Measurements from ENCODE around the gene SOX13. TPM values are rescaled to one million over a fixed set of nuclear protein-coding genes. Genes with fewer than 3 reads are reported as not detected.
A peak's percentile ranks its signal among the peaks of the same experiment; 100 is the strongest.

The SOX13 gene
- total RNA-seq, 2 experiments from 2014 or later: 0.10 to 0.17 TPM

GRCh38 chr1:204147406-204148383 is 74.8 kb downstream of the SOX13 start:
- intact Hi-C loops (cut with micrococcal nuclease): no loop called here
- CTCF ChIA-PET: interaction anchor here (0.5 to 0.6 kb wide), 2 partner anchors 17 to 18 kb away, joined by 3 read pairs; no protein-coding TSS in a partner anchor
- Mint-ChIP-seq H3K4me3 (no peak overlapping the region), H3K9me3 (no peaks in the 10 kb centered on the region), H3K27ac (peak overlapping the region; percentile 28), H3K27me3 (ENCODE audit: low read depth) (no peaks in the 10 kb centered on the region), H3K4me1 (ENCODE audit: low read depth) (no peaks in the 10 kb centered on the region), H3K36me3 (ENCODE audit: low read depth) (no peaks in the 10 kb centered on the region)
- no peak for DNase-seq

GRCh38 chr1:204149107-204149506 is 76.2 kb downstream of the SOX13 start:
- H3K4me1 Mint-ChIP-seq (ENCODE audit: low read depth): no peaks in the 10 kb centered on the region

GRCh38 chr1:204149635-204150565 is 77.0 kb downstream of the SOX13 start:
- Mint-ChIP-seq H3K36me3 (ENCODE audit: low read depth) (no peaks in the 10 kb centered on the region), H3K4me3 (peak overlapping the region; percentile 13), H3K4me1 (ENCODE audit: low read depth) (no peaks in the 10 kb centered on the region), H3K9me3 (no peaks in the 10 kb centered on the region), H3K27ac (no peak overlapping the region), H3K27me3 (ENCODE audit: low read depth) (no peaks in the 10 kb centered on the region)
- intact Hi-C loops (cut with micrococcal nuclease): no loop called here
- DNase-seq: no peak
- CTCF ChIA-PET: interaction anchor here (1.0 to 1.2 kb wide), 3 partner anchors 9 to 248 kb away, joined by 3 read pairs; no protein-coding TSS in a partner anchor

More at GRCh38 chr1:204149107-204149506, 76.2 kb downstream of the SOX13 start:
- no peak for DNase-seq
- Mint-ChIP-seq H3K27ac (no peak overlapping the region), H3K9me3 (no peaks in the 10 kb centered on the region), H3K36me3 (ENCODE audit: low read depth) (no peaks in the 10 kb centered on the region), H3K4me3 (no peak overlapping the region), H3K27me3 (ENCODE audit: low read depth) (no peaks in the 10 kb centered on the region)
- intact Hi-C loops (cut with micrococcal nuclease): no loop called here
- CTCF ChIA-PET: interaction anchor here (1.2 kb wide), 1 partner anchor 249 kb away, joined by 3 read pairs; no protein-coding TSS in a partner anchor

GRCh38 chr1:204150702-204151551 is 78.0 kb downstream of the SOX13 start:
- no peak for DNase-seq
- Mint-ChIP-seq H3K9me3 (no peaks in the 10 kb centered on the region), H3K36me3 (ENCODE audit: low read depth) (no peaks in the 10 kb centered on the region), H3K27ac (no peak overlapping the region), H3K27me3 (ENCODE audit: low read depth) (no peaks in the 10 kb centered on the region), H3K4me3 (peak overlapping the region; percentile 58), H3K4me1 (ENCODE audit: low read depth) (no peaks in the 10 kb centered on the region)
- CTCF ChIA-PET: interaction anchor here (0.9 to 1.8 kb wide), 5 partner anchors 10 to 248 kb away, joined by 3 to 7 read pairs (median 3); no protein-coding TSS in a partner anchor
- intact Hi-C loops (cut with micrococcal nuclease): no loop called here

- DNase-seq: peak; percentile 32
- Mint-ChIP-seq H3K27ac (no peak within 1 kb of the TSS), H3K9me3 (no peaks in the 10 kb centered on the region), H3K36me3 (ENCODE audit: low read depth) (no peaks in the 10 kb centered on the region), H3K4me1 (ENCODE audit: low read depth) (no peaks in the 10 kb centered on the region), H3K4me3 (peak within 1 kb of the TSS; percentile 66), H3K27me3 (ENCODE audit: low read depth) (no peaks in the 10 kb centered on the region)
- intact Hi-C loops (cut with micrococcal nuclease): no loop called here
- CTCF ChIA-PET: interaction anchor here (0.9 to 1.8 kb wide), 5 partner anchors 11 to 247 kb away, joined by 3 to 7 read pairs (median 3); no protein-coding TSS in a partner anchor
Observed at GRCh38 chr1:204151552-204152309, 78.8 kb downstream of the SOX13 start, which contains the start of gene ETNK2. Gene ETNK2, minus strand, starts transcription at chr1:204152044. Its CDS starts 192 bp downstream, at chr1:204151852.

- Mint-ChIP-seq H3K9me3 (no peaks in the 10 kb centered on the region), H3K36me3 (ENCODE audit: low read depth) (no peaks in the 10 kb centered on the region), H3K4me3 (peak overlapping the region; percentile 66), H3K4me1 (ENCODE audit: low read depth) (no peaks in the 10 kb centered on the region), H3K27ac (no peak overlapping the region), H3K27me3 (ENCODE audit: low read depth) (no peaks in the 10 kb centered on the region)
- intact Hi-C loops (cut with micrococcal nuclease): no loop called here
- CTCF ChIA-PET: interaction anchor here (1.0 to 1.8 kb wide), 4 partner anchors 10 to 246 kb away, joined by 3 to 7 read pairs (median 5); no protein-coding TSS in a partner anchor
- DNase-seq: no peak
Observed at GRCh38 chr1:204152310-204153044, 79.6 kb downstream of the SOX13 start.

GRCh38 chr1:204153667-204154066 is 80.8 kb downstream of the SOX13 start:
- Mint-ChIP-seq H3K4me3 (no peak overlapping the region), H3K27ac (no peak overlapping the region), H3K27me3 (ENCODE audit: low read depth) (no peaks in the 10 kb centered on the region), H3K9me3 (no peaks in the 10 kb centered on the region), H3K4me1 (ENCODE audit: low read depth) (no peaks in the 10 kb centered on the region), H3K36me3 (ENCODE audit: low read depth) (no peaks in the 10 kb centered on the region)
- intact Hi-C loops (cut with micrococcal nuclease): no loop called here
- no peak for DNase-seq
- CTCF ChIA-PET: interaction anchor here (1.8 to 2.7 kb wide), 2 partner anchors 9 to 24 kb away, joined by 5 to 9 read pairs; no protein-coding TSS in a partner anchor

GRCh38 chr1:204154568-204155255 is 81.8 kb downstream of the SOX13 start:
- CTCF ChIA-PET: interaction anchor here (1.2 to 2.7 kb wide), 3 partner anchors 8 to 52 kb away, joined by 5 to 9 read pairs (median 5); no protein-coding TSS in a partner anchor
- H3K27me3 Mint-ChIP-seq (ENCODE audit: low read depth): no peaks in the 10 kb centered on the region
- H3K4me3 Mint-ChIP-seq: no peak overlapping the region
- H3K4me1 Mint-ChIP-seq (ENCODE audit: low read depth): no peaks in the 10 kb centered on the region
- no peaks in the 10 kb centered on the region for H3K36me3 Mint-ChIP-seq (ENCODE audit: low read depth)
- no peak overlapping the region for H3K27ac Mint-ChIP-seq
- H3K9me3 Mint-ChIP-seq: no peaks in the 10 kb centered on the region
- no peak for DNase-seq
- intact Hi-C loops (cut with micrococcal nuclease): no loop called here

- Mint-ChIP-seq H3K27me3 (ENCODE audit: low read depth) (no peaks in the 10 kb centered on the region), H3K4me3 (no peak overlapping the region), H3K36me3 (ENCODE audit: low read depth) (no peaks in the 10 kb centered on the region), H3K27ac (no peak overlapping the region), H3K9me3 (no peaks in the 10 kb centered on the region), H3K4me1 (ENCODE audit: low read depth) (no peaks in the 10 kb centered on the region)
- intact Hi-C loops (cut with micrococcal nuclease): no loop called here
- DNase-seq: no peak
- CTCF ChIA-PET: interaction anchor here (0.9 to 2.7 kb wide), 2 partner anchors 9 to 26 kb away, joined by 6 to 9 read pairs; no protein-coding TSS in a partner anchor
Observed at GRCh38 chr1:204155881-204156280, 83.0 kb downstream of the SOX13 start.

- intact Hi-C loops (cut with micrococcal nuclease): no loop called here
- H3K9me3 Mint-ChIP-seq: no peaks in the 10 kb centered on the region
- no peak for DNase-seq
- no peak overlapping the region for H3K27ac Mint-ChIP-seq
- H3K36me3 Mint-ChIP-seq (ENCODE audit: low read depth): no peaks in the 10 kb centered on the region
- no peaks in the 10 kb centered on the region for H3K4me1 Mint-ChIP-seq (ENCODE audit: low read depth)
- H3K4me3 Mint-ChIP-seq: no peak overlapping the region
- peaks cover 1% of the 10 kb centered on the region for H3K27me3 Mint-ChIP-seq (ENCODE audit: low read depth)
- CTCF ChIA-PET: interaction anchor here (1.3 to 1.4 kb wide), 2 partner anchors 49 to 52 kb away, joined by 3 read pairs; no protein-coding TSS in a partner anchor
Observed at GRCh38 chr1:204157962-204158361, 85.0 kb downstream of the SOX13 start.

Data from activated naive CD4-positive, alpha-beta T cell treated with anti-CD3 and anti-CD28 coated beads for 36 hours (primary cell).